ENCODE measurements around the gene TM6SF1.
"Not testable (repeated sequence)": the region's sequence is repeated elsewhere in the genome, so short reads cannot be mapped to it uniquely, and the experiment has no call there.

TM6SF1 gene

DNA sequence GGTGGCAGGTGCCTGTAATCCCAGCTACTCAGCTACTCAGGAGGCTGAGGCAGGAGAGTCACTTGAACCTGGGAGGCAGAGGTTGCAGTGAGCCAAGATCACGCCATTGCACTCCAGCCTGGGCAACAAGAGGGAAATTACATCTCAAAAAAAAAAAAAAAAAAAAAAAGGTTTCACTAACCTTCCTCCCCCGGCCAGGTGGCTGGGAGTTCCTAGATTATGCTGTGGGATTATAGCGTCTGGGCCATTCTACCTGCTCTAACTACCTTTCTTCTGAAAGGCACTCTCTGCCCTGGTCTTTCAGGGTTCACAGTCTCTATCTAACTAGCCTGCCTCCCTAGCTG, 15.5 kb upstream of the TM6SF1 start:
- not testable (repeated sequence) for H3K9me3 ChIP-seq (ENCODE audit: insufficient read depth, low read depth, low read length); H3K27ac ChIP-seq (ENCODE audit: low read depth, low read length); H3K4me3 ChIP-seq (ENCODE audit: low read length); H3K4me1 ChIP-seq (ENCODE audit: insufficient read depth, low read length); H3K36me3 ChIP-seq (ENCODE audit: insufficient read depth, low read length); H3K27me3 ChIP-seq (ENCODE audit: insufficient read depth, low read length); H3K9ac ChIP-seq (ENCODE audit: low read depth, low read length)
- WGBS = 88% methylated on average over 2 of the region's 3 CpGs

DNA sequence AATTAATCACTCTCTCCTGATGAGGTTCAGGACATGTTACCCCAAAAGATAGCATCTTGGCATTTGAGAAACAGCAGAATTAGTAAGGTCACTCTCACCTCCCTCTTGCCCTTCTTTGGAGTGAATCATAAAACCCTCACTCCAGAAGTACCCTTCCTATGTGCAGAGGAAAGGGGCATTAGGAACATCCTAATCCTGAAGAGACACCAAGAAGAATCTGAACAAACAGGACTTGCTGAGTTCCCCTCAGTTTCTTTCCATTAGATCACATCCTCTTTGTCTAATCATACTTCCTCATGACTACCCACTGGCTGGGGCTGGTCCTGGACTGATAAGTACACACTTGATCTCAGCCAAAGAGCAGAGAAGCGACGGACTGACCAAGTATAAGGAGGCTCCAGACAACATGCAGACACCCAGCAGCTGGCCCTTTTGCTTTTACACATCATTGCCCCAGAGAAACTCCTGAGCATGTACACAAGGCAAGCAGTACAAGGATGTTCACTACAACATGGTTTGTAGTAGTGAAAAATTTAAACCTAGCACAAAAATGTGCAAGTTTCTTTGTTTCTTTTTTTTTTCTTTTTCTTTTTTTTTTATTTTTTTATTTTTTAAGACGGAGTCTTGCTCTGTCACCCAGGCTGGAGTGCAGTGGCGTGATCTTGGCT, 15.0 kb upstream of the TM6SF1 start:
- Histone ChIP-seq H3K9ac (ENCODE audit: low read depth, low read length) (no peak overlapping the region), H3K27me3 (ENCODE audit: insufficient read depth, low read length) (no peaks in the 10 kb centered on the region), H3K9me3 (ENCODE audit: insufficient read depth, low read depth, low read length) (no peaks in the 10 kb centered on the region), H3K36me3 (ENCODE audit: insufficient read depth, low read length) (no peaks in the 10 kb centered on the region), H3K4me3 (ENCODE audit: low read length) (no peak overlapping the region), H3K27ac (ENCODE audit: low read depth, low read length) (no peak overlapping the region), H3K4me1 (ENCODE audit: insufficient read depth, low read length) (no peaks in the 10 kb centered on the region; the same call in 1 of the 2 replicates)
- 94% methylated on average over 4 of the region's 4 CpGs for WGBS

DNA sequence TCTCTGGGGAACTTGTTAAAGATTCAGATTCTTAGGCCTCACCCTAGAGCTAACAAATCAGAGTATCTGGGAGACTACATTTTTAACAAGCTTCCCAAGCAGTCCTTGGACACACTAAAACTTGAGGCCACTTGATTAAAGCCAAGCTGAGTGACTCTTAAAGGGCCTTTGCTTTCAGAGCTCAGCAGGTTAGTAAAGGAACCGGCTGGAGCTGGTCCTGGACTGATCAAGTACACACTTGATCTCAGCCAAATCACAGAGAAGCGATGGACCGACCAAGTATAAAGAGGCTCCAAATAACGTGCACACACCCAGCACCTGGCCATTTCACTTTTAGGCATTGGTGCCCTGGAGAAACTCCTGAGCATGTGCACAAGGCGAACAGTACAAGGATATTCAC, 12.9 kb upstream of the TM6SF1 start:
- WGBS = 92% methylated on average over 5 of the region's 5 CpGs
- Histone ChIP-seq H3K4me1 (ENCODE audit: insufficient read depth, low read length) (no peaks in the 10 kb centered on the region; the same call in 1 of the 2 replicates), H3K4me3 (ENCODE audit: low read length) (no peak overlapping the region)

DNA sequence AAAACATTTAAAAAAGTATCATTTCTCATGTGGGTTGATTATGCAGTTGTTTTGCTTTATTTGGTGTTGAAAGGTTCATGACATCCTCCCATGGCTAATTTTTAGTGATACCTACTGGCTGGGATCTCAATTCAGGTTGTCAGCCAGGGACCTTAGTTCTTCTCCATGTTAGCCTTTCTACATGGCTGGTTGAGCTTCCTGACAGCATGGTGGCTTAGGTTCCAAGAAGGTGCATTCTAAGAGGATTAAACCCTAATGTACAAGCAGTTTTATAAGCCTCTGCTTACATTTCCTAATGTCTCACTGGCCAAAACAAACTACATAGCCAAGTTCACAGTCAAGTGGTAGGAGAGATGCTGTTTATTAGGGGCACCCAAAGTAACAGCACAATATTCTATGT, 9.4 kb upstream of the TM6SF1 start:
- no peaks in the 10 kb centered on the region for H3K36me3 ChIP-seq (ENCODE audit: insufficient read depth, low read length)
- no peaks in the 10 kb centered on the region for H3K9me3 ChIP-seq (ENCODE audit: insufficient read depth, low read depth, low read length)
- H3K27ac ChIP-seq (ENCODE audit: low read depth, low read length) = no peak overlapping the region
- no peak overlapping the region for H3K9ac ChIP-seq (ENCODE audit: low read depth, low read length)
- no peak overlapping the region for H3K4me3 ChIP-seq (ENCODE audit: low read length)
- peaks cover 4% of the 10 kb centered on the region; the same call in 1 of the 2 replicates for H3K4me1 ChIP-seq (ENCODE audit: insufficient read depth, low read length)
- H3K27me3 ChIP-seq (ENCODE audit: insufficient read depth, low read length) = no peaks in the 10 kb centered on the region

More for the DNA sequence above, 12.9 kb upstream of the TM6SF1 start:
- no peak overlapping the region for H3K9ac ChIP-seq (ENCODE audit: low read depth, low read length)
- no peak overlapping the region for H3K27ac ChIP-seq (ENCODE audit: low read depth, low read length)
- no peaks in the 10 kb centered on the region for H3K27me3 ChIP-seq (ENCODE audit: insufficient read depth, low read length)
- no peaks in the 10 kb centered on the region for H3K36me3 ChIP-seq (ENCODE audit: insufficient read depth, low read length)
- H3K9me3 ChIP-seq (ENCODE audit: insufficient read depth, low read depth, low read length) = no peaks in the 10 kb centered on the region

DNA sequence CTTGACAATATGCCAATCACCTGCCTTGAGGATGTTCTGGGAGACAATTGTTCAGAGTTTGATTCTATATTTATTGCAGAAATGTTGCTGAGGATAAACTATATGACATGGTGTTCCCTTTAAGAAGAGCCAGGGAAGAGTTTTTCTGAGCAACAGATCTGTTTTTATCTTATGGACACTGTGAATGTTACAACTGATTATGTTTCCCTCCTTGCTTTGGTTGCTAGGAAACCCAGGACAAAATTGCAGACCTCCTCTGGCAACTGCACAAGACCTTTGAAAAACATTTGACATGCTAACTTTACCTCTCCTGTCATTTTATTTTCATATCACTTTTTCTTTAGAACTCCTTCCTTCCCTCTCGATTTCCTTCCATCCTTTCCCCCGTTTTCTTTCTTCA, 8.2 kb upstream of the TM6SF1 start:
- no peak overlapping the region for H3K4me3 ChIP-seq (ENCODE audit: low read length)
- 90% methylated on average over 2 of the region's 2 CpGs for WGBS
- H3K36me3 ChIP-seq (ENCODE audit: insufficient read depth, low read length) = no peaks in the 10 kb centered on the region
- no peaks in the 10 kb centered on the region for H3K27me3 ChIP-seq (ENCODE audit: insufficient read depth, low read length)
- no peak overlapping the region for H3K9ac ChIP-seq (ENCODE audit: low read depth, low read length)
- no peaks in the 10 kb centered on the region for H3K9me3 ChIP-seq (ENCODE audit: insufficient read depth, low read depth, low read length)
- H3K4me1 ChIP-seq (ENCODE audit: insufficient read depth, low read length) = peaks cover 4% of the 10 kb centered on the region; the same call in 1 of the 2 replicates
- H3K27ac ChIP-seq (ENCODE audit: low read depth, low read length) = no peak overlapping the region

DNA sequence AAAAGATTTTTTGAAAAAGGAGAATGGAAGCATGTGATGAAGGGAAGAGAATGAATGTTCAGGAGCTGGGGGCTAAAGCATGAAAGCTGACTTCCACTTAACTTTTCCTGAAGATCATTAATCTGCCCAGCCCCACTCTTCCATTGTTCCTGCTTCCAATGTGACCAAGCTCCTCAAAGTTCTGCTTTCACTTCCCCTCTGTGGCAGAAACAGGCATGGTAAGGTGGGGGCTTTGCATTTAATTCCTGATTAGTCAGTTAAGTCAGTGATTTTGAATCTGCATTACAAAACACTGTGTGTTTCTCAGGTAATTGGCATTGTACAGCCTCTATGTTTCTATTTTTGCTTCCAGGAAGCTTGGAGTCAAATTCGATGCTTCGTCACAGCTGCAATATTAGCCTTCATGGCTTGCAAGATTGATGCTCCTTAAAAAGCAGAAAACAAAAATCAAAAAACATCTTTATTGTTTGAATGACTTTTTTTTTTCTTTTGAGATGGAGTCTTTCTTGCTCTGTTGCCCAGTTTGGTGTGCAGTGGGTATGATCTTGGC, 7.3 kb upstream of the TM6SF1 start:
- WGBS = 93% methylated on average over 2 of the region's 2 CpGs

DNA sequence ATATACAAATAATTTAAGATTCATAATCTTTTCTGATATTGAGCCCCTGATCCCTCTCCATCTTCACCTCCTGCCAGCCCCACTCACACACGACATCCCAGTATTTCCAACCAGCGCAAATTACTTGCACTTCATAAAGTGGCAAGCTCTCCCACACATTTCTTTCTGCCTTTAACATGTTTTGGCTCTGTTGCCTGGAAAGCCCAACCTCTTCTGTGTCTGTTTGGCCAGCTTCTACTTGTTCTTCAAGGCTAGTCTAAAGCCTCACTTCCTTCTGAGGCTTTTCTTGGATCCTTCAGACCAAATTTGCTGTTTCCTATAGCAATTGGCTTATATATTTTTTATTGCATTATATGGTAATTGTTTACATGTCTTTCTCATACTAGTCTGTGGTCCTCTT, 5.1 kb upstream of the TM6SF1 start:
- WGBS = 90% methylated on average over 2 of the region's 2 CpGs
- Histone ChIP-seq H3K27ac (ENCODE audit: low read depth, low read length) (no peak overlapping the region), H3K36me3 (ENCODE audit: insufficient read depth, low read length) (no peaks in the 10 kb centered on the region), H3K4me1 (ENCODE audit: insufficient read depth, low read length) (peaks cover 4% of the 10 kb centered on the region; the same call in 1 of the 2 replicates), H3K27me3 (ENCODE audit: insufficient read depth, low read length) (peaks cover 17% of the 10 kb centered on the region), H3K4me3 (ENCODE audit: low read length) (no peak overlapping the region), H3K9ac (ENCODE audit: low read depth, low read length) (no peak overlapping the region), H3K9me3 (ENCODE audit: insufficient read depth, low read depth, low read length) (no peaks in the 10 kb centered on the region)

More for the DNA sequence above, 7.3 kb upstream of the TM6SF1 start:
- Histone ChIP-seq H3K27me3 (ENCODE audit: insufficient read depth, low read length) (no peaks in the 10 kb centered on the region), H3K9ac (ENCODE audit: low read depth, low read length) (no peak overlapping the region), H3K9me3 (ENCODE audit: insufficient read depth, low read depth, low read length) (no peaks in the 10 kb centered on the region), H3K27ac (ENCODE audit: low read depth, low read length) (no peak overlapping the region), H3K36me3 (ENCODE audit: insufficient read depth, low read length) (no peaks in the 10 kb centered on the region), H3K4me3 (ENCODE audit: low read length) (no peak overlapping the region), H3K4me1 (ENCODE audit: insufficient read depth, low read length) (peaks cover 4% of the 10 kb centered on the region; the same call in 1 of the 2 replicates)

DNA sequence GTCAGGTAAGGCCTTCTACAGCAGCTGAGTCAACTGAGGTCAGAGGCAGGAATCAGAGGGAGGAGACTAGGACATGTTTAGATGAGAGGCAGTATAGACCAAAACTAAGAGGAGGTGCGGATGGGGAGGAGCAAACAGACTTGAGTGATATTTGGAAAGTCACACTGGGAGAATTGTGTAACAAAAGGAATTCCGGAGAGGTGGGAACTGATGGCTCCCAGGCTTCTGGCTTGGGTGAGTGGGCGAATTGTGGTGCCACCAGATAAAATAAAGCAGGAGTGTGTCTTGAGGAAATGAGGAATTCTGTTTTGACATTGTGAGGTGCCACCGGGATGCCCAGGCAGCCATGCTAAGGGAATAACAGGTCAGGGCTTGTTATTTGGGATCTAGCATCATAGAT, 3.3 kb upstream of the TM6SF1 start:
- no peak overlapping the region for H3K9ac ChIP-seq (ENCODE audit: low read depth, low read length)
- WGBS = 87% methylated on average over 4 of the region's 4 CpGs

DNA sequence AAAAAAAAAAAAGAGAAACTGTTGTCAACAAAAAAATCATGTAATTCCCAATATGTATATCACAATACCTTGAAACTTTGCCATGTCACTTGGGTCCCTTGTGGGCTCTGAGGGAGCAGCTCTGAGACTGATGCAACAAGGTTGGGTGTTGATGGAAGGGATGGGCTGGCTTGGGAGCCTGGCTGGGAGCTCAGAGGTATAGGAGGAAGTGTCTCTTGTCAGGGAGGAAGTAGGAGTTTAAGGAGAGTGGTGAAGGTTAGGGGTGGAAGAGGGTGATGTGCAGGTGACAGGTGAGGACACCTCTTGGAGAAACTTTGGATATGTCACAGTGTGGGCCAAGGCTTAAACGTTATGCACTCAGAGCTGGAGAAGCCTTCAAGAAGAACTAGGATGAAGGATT, 2.0 kb upstream of the TM6SF1 start:
- no peak overlapping the region for H3K27ac ChIP-seq (ENCODE audit: low read depth, low read length)
- H3K9ac ChIP-seq (ENCODE audit: low read depth, low read length) = no peak overlapping the region
- no peaks in the 10 kb centered on the region for H3K4me1 ChIP-seq (ENCODE audit: insufficient read depth, low read length)
- WGBS = 75% methylated on average over 1 of the region's 1 CpG
- peaks cover 47% of the 10 kb centered on the region for H3K27me3 ChIP-seq (ENCODE audit: insufficient read depth, low read length)
- H3K9me3 ChIP-seq (ENCODE audit: insufficient read depth, low read depth, low read length) = no peaks in the 10 kb centered on the region
- H3K36me3 ChIP-seq (ENCODE audit: insufficient read depth, low read length) = no peaks in the 10 kb centered on the region
- no peak overlapping the region for H3K4me3 ChIP-seq (ENCODE audit: low read length)

More for the DNA sequence above, 3.3 kb upstream of the TM6SF1 start:
- Histone ChIP-seq H3K4me1 (ENCODE audit: insufficient read depth, low read length) (peaks cover 4% of the 10 kb centered on the region; the same call in 1 of the 2 replicates), H3K9me3 (ENCODE audit: insufficient read depth, low read depth, low read length) (no peaks in the 10 kb centered on the region), H3K27me3 (ENCODE audit: insufficient read depth, low read length) (peaks cover 35% of the 10 kb centered on the region), H3K4me3 (ENCODE audit: low read length) (no peak overlapping the region), H3K36me3 (ENCODE audit: insufficient read depth, low read length) (no peaks in the 10 kb centered on the region), H3K27ac (ENCODE audit: low read depth, low read length) (no peak overlapping the region)

DNA sequence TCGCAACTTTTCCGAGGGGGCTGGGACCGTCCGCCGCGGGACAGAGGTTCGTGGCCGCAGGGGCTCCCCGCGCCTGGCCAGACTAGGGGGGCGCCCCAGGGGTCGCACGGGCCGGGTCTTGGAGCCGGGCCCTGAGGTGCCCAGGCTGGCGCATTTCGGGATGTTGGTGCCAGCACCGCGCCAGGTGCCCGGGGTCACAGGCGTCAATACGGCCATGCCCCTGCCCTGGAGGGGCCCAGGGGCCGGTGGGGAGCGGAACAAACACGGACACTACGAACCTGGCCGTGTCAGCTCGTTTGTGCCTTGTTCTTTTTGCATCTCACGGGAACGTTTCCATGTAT, 366 bp downstream of the TM6SF1 start:
- Histone ChIP-seq H3K27me3 (ENCODE audit: insufficient read depth, low read length) (peaks cover 49% of the 10 kb centered on the region), H3K4me1 (ENCODE audit: insufficient read depth, low read length) (no peaks in the 10 kb centered on the region), H3K4me3 (ENCODE audit: low read length) (peak overlapping the region; percentile 55), H3K9me3 (ENCODE audit: insufficient read depth, low read depth, low read length) (no peaks in the 10 kb centered on the region), H3K9ac (ENCODE audit: low read depth, low read length) (peak overlapping the region; percentile 24; the same call in 1 of the 2 replicates), H3K27ac (ENCODE audit: low read depth, low read length) (no peak overlapping the region), H3K36me3 (ENCODE audit: insufficient read depth, low read length) (no peaks in the 10 kb centered on the region)
- WGBS = 23% methylated on average over 30 of the region's 30 CpGs

DNA sequence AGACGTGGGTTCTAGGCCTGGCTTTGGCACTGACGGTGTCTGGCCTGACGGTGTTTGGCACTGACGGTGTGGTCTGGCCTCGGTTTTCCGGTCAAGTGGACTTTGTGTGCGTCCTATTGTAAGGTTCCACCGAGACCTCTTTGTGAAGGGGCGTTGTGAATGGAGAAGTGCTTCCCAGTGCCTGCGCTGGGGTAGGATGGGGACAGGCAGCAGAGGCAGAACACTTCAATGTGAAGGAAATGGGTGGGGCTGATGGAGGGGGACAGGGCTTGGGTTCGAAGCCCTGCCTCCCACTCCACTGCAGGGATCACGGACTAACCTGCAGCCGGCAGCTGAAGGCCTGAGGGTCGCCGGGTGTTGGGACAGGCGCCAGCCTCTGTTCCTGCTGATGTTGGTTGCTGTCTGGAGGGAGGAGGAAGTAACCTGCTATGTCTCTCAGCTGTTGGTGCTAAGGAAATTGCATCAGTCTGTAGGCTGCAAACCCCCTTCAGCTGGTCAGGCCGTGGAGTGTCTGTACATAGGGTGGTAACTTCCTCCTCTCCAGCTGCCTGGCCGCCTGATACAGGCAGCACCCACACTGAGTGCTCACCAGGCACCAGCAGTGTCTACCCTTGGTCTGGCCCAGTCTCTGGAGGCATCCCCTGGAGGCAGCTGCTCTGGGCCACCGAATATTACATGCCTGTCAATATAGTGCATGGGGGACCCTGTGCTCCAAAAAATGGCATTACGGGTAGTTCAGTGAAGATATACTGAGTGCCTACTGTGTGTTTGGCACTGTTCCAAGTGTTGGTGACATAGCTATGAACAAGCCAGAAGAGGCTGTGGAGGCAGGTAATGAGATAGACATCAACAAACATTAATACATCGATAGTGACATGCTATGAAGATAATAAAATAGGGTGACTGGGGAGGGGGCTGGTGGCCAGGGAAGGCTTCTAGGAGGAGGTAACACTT, 1.1 kb downstream of the TM6SF1 start:
- H3K4me3 ChIP-seq (ENCODE audit: low read length) = no peak overlapping the region
- H3K4me1 ChIP-seq (ENCODE audit: insufficient read depth, low read length) = no peaks in the 10 kb centered on the region
- H3K36me3 ChIP-seq (ENCODE audit: insufficient read depth, low read length) = no peaks in the 10 kb centered on the region
- peaks cover 49% of the 10 kb centered on the region for H3K27me3 ChIP-seq (ENCODE audit: insufficient read depth, low read length)
- 77% methylated on average over 21 of the region's 21 CpGs for WGBS
- H3K27ac ChIP-seq (ENCODE audit: low read depth, low read length) = no peak overlapping the region
- no peaks in the 10 kb centered on the region for H3K9me3 ChIP-seq (ENCODE audit: insufficient read depth, low read depth, low read length)
- no peak overlapping the region for H3K9ac ChIP-seq (ENCODE audit: low read depth, low read length)
